Sigmoid colon (tissue), 7 donors: ENCODE measurements around the gene EIPR1. TPM values are rescaled to one million over a fixed set of nuclear protein-coding genes. Genes with fewer than 3 reads are reported as not detected.
"Not testable (repeated sequence)": the region's sequence is repeated elsewhere in the genome, so short reads cannot be mapped to it uniquely, and the experiment has no call there.

Experiments used
- DNase-seq: peaks from one replicate; pipeline ENCODE4 v3.0.0-alpha.2; 2019
- H3K27ac ChIP-seq, 4 donors: fragments of 200-600 bp; sonication (generic); one replicate each; pipeline ENCODE4 v1.5.1; 2016 to 2019; ENCODE audit warnings: mild to moderate bottlenecking in 1 of 4
- H3K27me3 ChIP-seq, 3 donors: fragments of 200-600 bp; sonication (generic); one replicate each; pipeline ENCODE4 v1.5.1; 2019; ENCODE audit warnings: mild to moderate bottlenecking in 1 of 3
- H3K36me3 ChIP-seq, 4 donors: fragments of 200-600 bp; sonication (generic); one replicate each; pipeline ENCODE4 v1.5.1; 2016 to 2019
- H3K4me1 ChIP-seq, 4 donors: fragments of 200-600 bp; sonication (generic); one replicate each; pipeline ENCODE4 v1.5.1; 2017 to 2019
- H3K4me3 ChIP-seq, 4 donors: fragments of 200-600 bp; sonication (generic); one replicate each; pipeline ENCODE4 v1.5.1; 2017 to 2019; ENCODE audit warnings: mild to moderate bottlenecking in 2 of 4, moderate library complexity in 1 of 4
- H3K9me3 ChIP-seq, 4 donors: fragments of 200-600 bp in 3 of 4; sonication (generic) in 3 of 4; one replicate each; pipeline versions ENCODE4 v1.5.1 to v1.6.1; 2013 to 2019
- CTCF ChIP-seq, 4 experiments: fragments of 450-650 bp in 3 of 4; fragments of 200-600 bp in 1 of 4; IDR thresholded peaks; one replicate each; pipeline ENCODE4 v1.5.1; 2016 to 2019; ENCODE audit warnings: antibody characterized with exemption in 4 of 4, mild to moderate bottlenecking in 3 of 4, moderate library complexity in 2 of 4
- EP300 ChIP-seq, 4 donors: sonication (generic); formaldehyde crosslinking; IDR thresholded peaks; one replicate each; pipeline ENCODE4 v1.6.1; 2017; ENCODE audit warnings: antibody characterized with exemption in 4 of 4
- POLR2A ChIP-seq, 2 donors: fragments of 450-650 bp; IDR thresholded peaks; one replicate each; pipeline ENCODE4 v1.6.1; 2016; ENCODE audit warnings: antibody characterized with exemption in 2 of 2, mild to moderate bottlenecking in 2 of 2, moderate library complexity in 2 of 2
- POLR2AphosphoS5 ChIP-seq, 4 donors: sonication (generic); formaldehyde crosslinking; IDR thresholded peaks; one replicate each; pipeline ENCODE4 v1.6.1; 2017; ENCODE audit warnings: antibody characterized with exemption in 4 of 4
- WGBS, 2 donors: extraction: QIAGEN DNeasy Blood & Tissue Kit; methylation state at CpG; one replicate each; pipeline ENCODE4 v1.1.7; 2013; 5-methylcytosine and 5-hydroxymethylcytosine counted together
- intact Hi-C: fragments of 100-400 bp; cut with DNase I; formaldehyde crosslinking; loops from one replicate; pipeline ENCODE4 v1.15.1; 2023
- polyA plus RNA-seq, 3 donors: library from polyadenylated mRNA; stranded (reverse); fragments of 200-250 nt; gene quantifications; one replicate each; pipeline ENCODE4 v1.2.3, GENCODE V29; 2013
- total RNA-seq, 4 donors: library from RNA; depleted of rRNA; stranded (reverse); fragments of >200 nt; gene quantifications; one replicate each; pipeline ENCODE4 v1.1.0, GENCODE V29; 2016
- donor health status: healthy with polysubstance abuse.
- donor health status: Bipolar disorder and iron deficiency.
- donor health status: healthy.

The EIPR1 gene
- total and polyA plus RNA-seq, 7 donors: 12.2 to 27.0 (median 20.0) TPM

GRCh38 chr2:3361518-3362389 lies 15.9 kb downstream of the EIPR1 start:
- no peak for DNase-seq
- H3K27me3 ChIP-seq: no peaks in the 10 kb centered on the region
- intact Hi-C loops: no loop called here
- TF ChIP-seq POLR2AphosphoS5 (IDR thresholded peaks at IDR 0.05) (no peak), CTCF (IDR thresholded peaks at IDR 0.05) (no peak)
- H3K27ac ChIP-seq: no peak overlapping the region
- H3K9me3 ChIP-seq: no peaks in the 10 kb centered on the region
- no peaks in the 10 kb centered on the region for H3K4me1 ChIP-seq
- WGBS, 2 donors: 92% methylated on average over 17 of the region's 17 CpGs
- no peak overlapping the region for H3K4me3 ChIP-seq
- H3K36me3 ChIP-seq: no peaks in the 10 kb centered on the region

- Histone ChIP-seq H3K4me3 (no peak overlapping the region), H3K9me3 (no peaks in the 10 kb centered on the region), H3K4me1 (no peaks in the 10 kb centered on the region), H3K36me3 (peaks cover 0 to 11% (median 0%) of the 10 kb centered on the region in 4 donors), H3K27me3 (no peaks in the 10 kb centered on the region), H3K27ac (no peak overlapping the region)
- intact Hi-C loops: no loop called here
- TF ChIP-seq POLR2AphosphoS5 (IDR thresholded peaks at IDR 0.05) (no peak), EP300 (IDR thresholded peaks at IDR 0.05) (no peak), POLR2A (IDR thresholded peaks at IDR 0.05) (no peak), CTCF (IDR thresholded peaks at IDR 0.05) (no peak)
- 89 to 93% methylated on average over 8 of the region's 8 CpGs for WGBS, 2 donors
- DNase-seq: no peak
These were observed 19.7 kb downstream of the EIPR1 start for GRCh38 chr2:3357926-3358325.

DNA sequence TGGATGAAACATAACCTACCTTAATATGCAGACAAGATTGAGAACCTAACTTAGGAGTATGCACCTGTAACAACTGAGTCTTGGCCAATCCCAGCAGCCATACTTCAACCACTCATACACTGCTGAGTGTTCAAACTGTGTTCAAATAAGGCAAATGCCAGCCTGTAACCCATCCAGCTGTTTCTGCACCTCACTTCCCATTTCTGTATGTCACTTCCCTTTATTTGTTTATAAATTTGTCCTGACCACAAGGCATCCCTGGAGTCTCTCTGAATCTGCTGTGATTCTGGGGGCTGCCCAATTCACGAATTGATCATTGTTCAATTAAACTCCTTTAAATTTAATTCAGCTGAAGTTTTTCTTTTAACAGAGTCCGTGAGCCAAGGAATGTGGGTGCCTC lies 20.2 kb downstream of the EIPR1 start:
- H3K9me3 ChIP-seq, H3K4me3 ChIP-seq, H3K27me3 ChIP-seq, H3K27ac ChIP-seq, intact Hi-C loops, H3K4me1 ChIP-seq, DNase-seq: not testable (repeated sequence)
- H3K36me3 ChIP-seq: peaks cover 0 to 16% (median 2%) of the 10 kb centered on the region in 4 donors
- 81 to 93% methylated on average over 2 of the region's 2 CpGs for WGBS, 2 donors

DNA sequence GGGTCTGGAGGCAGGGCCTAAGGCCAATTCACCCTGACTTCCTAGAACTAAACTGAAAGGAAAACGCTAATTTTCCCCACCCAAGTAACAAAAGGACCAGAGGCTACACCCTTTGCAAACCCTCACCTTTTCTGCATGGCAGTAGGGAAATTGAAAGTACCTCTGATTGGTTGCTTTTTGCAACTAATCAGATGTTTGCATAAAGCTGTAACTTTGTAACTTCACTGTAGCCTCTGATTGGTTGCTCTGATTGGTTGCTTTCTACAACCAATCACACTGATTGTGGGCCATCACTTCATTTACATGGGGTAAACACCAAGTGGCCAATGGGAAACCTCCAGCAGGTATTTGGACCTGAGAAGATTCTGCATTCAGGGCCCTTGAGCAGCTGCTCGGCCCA lies 20.8 kb downstream of the EIPR1 start:
- 66 to 81% methylated on average over 2 of the region's 2 CpGs for WGBS, 2 donors
- no peak for TF ChIP-seq CTCF (IDR thresholded peaks at IDR 0.05)
- no peak for TF ChIP-seq EP300 (IDR thresholded peaks at IDR 0.05)
- TF ChIP-seq POLR2AphosphoS5 (IDR thresholded peaks at IDR 0.05): no peak
- TF ChIP-seq POLR2A (IDR thresholded peaks at IDR 0.05): no peak
- Histone ChIP-seq H3K27ac (no peak overlapping the region), H3K9me3 (no peaks in the 10 kb centered on the region), H3K4me1 (no peaks in the 10 kb centered on the region), H3K36me3 (peaks cover 0 to 19% (median 3%) of the 10 kb centered on the region in 4 donors), H3K4me3 (no peak overlapping the region), H3K27me3 (no peaks in the 10 kb centered on the region)
- intact Hi-C loops: no loop called here
- no peak for DNase-seq

DNA sequence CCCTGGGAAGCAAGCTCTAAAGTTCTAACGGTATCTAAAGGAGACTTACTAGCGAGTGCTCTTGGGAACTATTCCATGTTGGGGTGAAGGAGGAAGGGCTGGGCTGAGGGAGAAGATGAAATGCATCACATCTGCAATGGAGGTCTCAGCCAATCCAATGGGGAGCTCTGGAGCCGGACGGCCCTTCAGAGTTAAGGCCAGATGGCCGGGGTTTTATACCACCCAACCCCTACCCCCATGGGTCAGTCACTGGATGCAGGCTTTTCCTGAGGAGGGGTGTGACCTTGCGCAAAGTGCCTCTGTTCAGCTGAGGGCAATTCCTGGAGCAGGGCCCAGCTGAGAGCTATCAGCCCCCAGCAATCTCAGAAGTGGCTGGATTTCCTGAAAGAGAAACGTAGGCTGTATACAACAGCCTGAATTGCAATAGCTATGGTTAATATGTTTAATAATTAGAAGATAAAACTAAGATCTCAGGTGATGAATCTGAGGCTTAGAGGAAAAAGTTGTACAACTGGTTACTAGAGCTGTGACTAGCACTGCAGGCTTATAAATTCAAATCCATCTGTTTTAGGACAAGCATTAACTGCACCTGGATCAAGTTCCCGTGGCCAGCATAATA lies 21.6 kb downstream of the EIPR1 start:
- intact Hi-C loops: no loop called here

More for the DNA sequence above, 21.6 kb downstream of the EIPR1 start:
- 87 to 90% methylated on average over 8 of the region's 8 CpGs for WGBS, 2 donors
- Histone ChIP-seq H3K27ac (no peak overlapping the region), H3K4me1 (no peaks in the 10 kb centered on the region), H3K9me3 (no peaks in the 10 kb centered on the region), H3K36me3 (peaks cover 0 to 19% (median 3%) of the 10 kb centered on the region in 4 donors), H3K27me3 (no peaks in the 10 kb centered on the region), H3K4me3 (no peak overlapping the region)
- DNase-seq: no peak
- TF ChIP-seq POLR2AphosphoS5 (IDR thresholded peaks at IDR 0.05) (no peak), EP300 (IDR thresholded peaks at IDR 0.05) (no peak), POLR2A (IDR thresholded peaks at IDR 0.05) (no peak), CTCF (IDR thresholded peaks at IDR 0.05) (no peak)
